Prostate gland (tissue), 2 donors: ENCODE data around the gene IFIT1. TPM values are rescaled to one million over a fixed set of nuclear protein-coding genes. Genes with fewer than 3 reads are reported as not detected.

Experiments
- DNase-seq: peaks from one replicate; pipeline ENCODE4 v3.0.0-alpha.2; 2019; ENCODE audit warnings: low spot score
- H3K27ac ChIP-seq, 2 donors: fragments of 200-600 bp; sonication (generic); 2 replicates each; pipeline ENCODE4 v1.5.1; 2017 to 2019
- H3K27me3 ChIP-seq: fragments of 200-600 bp; sonication (generic); replicated peaks from 2 replicates; pipeline ENCODE4 v1.5.1; 2019; ENCODE audit not compliant: insufficient read depth
- H3K36me3 ChIP-seq, 2 donors: fragments of 200-600 bp; sonication (generic); 1 replicate in 1 of 2; 2 replicates in 1 of 2; pipeline versions ENCODE4 v1.5.1 to v1.8.1; 2017 to 2019
- H3K4me1 ChIP-seq: fragments of 200-600 bp; sonication (generic); replicated peaks from 2 replicates; pipeline ENCODE4 v1.5.1; 2019
- H3K4me3 ChIP-seq, 2 donors: fragments of 200-600 bp; sonication (generic); 2 replicates each; pipeline ENCODE4 v1.5.1; 2017 to 2019
- H3K9me3 ChIP-seq: fragments of 200-600 bp; sonication (generic); 2 replicates; pipeline ENCODE4 v1.5.1; 2017
- POLR2A ChIP-seq: fragments of 450-650 bp; IDR thresholded peaks from one replicate; pipeline ENCODE4 v1.6.1; 2016; ENCODE audit warnings: antibody characterized with exemption, mild to moderate bottlenecking
- POLR2AphosphoS5 ChIP-seq: sonication (generic); formaldehyde crosslinking; IDR thresholded peaks from one replicate; pipeline ENCODE4 v1.6.1; 2017; ENCODE audit warnings: antibody characterized with exemption
- WGBS: methylation state at CpG from one replicate; pipeline ENCODE4 v1.1.5; 2018; 5-methylcytosine and 5-hydroxymethylcytosine counted together
- intact Hi-C: fragments of 100-400 bp; cut with DNase I; formaldehyde crosslinking; loops from one replicate; pipeline ENCODE4 v1.14.2; 2022
- total RNA-seq, 2 donors: library from RNA; depleted of rRNA; stranded (reverse); fragments of >200 nt; gene quantifications; one replicate each; pipeline ENCODE4 v1.1.0, GENCODE V29; 2016
- TF ChIP-seq, protein P1 (sequence below), 4 experiments: fragments of 200-600 bp in 2 of 4; fragments of 450-650 bp in 2 of 4; sonication (generic) in 2 of 4; IDR thresholded peaks; 1 replicate in 3 of 4; 2 replicates in 1 of 4; pipeline ENCODE4 v1.5.1; 2016 to 2019; ENCODE audit warnings: antibody characterized with exemption in 4 of 4, mild to moderate bottlenecking in 2 of 4, moderate library complexity in 2 of 4

Gene IFIT1
- total RNA-seq, 2 donors from 2014 or later = 7.6 to 17.4 TPM

DNA sequence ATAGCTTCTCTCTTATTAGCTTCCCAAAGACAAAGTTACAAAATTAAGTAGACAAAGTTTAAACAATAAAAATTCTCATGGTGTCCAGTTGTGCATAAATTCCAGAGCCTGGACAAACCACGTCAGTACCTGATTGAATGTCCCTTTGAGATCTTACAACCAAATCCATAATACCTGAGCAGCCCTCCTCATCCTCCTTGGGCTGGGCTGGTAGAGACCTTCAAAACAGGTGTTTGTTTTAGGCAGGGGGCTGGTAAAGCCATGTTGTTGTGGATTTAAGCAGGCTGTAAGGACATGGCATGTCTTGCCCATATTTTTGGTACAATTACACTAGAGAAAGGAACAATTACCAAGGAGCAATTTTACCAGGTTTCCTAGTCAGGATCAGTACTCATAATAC, 24.0 kb downstream of the IFIT1 start:
- WGBS = 77% methylated on average over 1 of the region's 1 CpG
- no peak for TF ChIP-seq POLR2A
- TF ChIP-seq, protein P1, sequence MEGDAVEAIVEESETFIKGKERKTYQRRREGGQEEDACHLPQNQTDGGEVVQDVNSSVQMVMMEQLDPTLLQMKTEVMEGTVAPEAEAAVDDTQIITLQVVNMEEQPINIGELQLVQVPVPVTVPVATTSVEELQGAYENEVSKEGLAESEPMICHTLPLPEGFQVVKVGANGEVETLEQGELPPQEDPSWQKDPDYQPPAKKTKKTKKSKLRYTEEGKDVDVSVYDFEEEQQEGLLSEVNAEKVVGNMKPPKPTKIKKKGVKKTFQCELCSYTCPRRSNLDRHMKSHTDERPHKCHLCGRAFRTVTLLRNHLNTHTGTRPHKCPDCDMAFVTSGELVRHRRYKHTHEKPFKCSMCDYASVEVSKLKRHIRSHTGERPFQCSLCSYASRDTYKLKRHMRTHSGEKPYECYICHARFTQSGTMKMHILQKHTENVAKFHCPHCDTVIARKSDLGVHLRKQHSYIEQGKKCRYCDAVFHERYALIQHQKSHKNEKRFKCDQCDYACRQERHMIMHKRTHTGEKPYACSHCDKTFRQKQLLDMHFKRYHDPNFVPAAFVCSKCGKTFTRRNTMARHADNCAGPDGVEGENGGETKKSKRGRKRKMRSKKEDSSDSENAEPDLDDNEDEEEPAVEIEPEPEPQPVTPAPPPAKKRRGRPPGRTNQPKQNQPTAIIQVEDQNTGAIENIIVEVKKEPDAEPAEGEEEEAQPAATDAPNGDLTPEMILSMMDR (IDR thresholded peaks at IDR 0.05) = no peak
- no peak for TF ChIP-seq POLR2AphosphoS5
- no peaks in the 10 kb centered on the region for H3K27me3 ChIP-seq
- peaks cover 4% of the 10 kb centered on the region for H3K4me1 ChIP-seq
- no peaks in the 10 kb centered on the region for H3K9me3 ChIP-seq
- intact Hi-C loops = no loop called here
- no peak for DNase-seq
- H3K4me3 ChIP-seq = no peak overlapping the region
- H3K27ac ChIP-seq = no peak overlapping the region
- H3K36me3 ChIP-seq = no peaks in the 10 kb centered on the region

DNA sequence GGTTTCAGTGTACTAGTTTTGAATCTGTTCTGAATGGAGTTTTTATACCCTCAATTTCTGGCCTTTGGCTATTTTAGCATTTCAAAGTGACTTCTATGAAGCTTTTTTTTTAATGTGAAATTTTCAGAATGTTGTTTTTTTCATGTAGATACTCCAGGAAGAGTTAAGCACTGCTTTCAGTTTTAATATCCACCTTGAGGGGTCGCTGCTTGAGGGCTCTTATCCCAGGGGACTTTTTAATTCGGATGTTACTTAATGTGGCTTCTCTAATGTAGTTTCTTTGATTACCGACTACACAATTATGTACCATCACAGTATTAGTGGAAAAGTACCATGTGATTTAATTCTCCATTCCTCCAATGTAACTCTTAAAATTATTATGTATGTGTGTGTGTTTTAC, 27.1 kb downstream of the IFIT1 start:
- Histone ChIP-seq H3K27ac (no peak overlapping the region), H3K4me1 (no peaks in the 10 kb centered on the region), H3K4me3 (no peak overlapping the region), H3K27me3 (no peaks in the 10 kb centered on the region), H3K9me3 (no peaks in the 10 kb centered on the region), H3K36me3 (no peaks in the 10 kb centered on the region)
- intact Hi-C loops = no loop called here
- DNase-seq = no peak
- WGBS = 52% methylated on average over 3 of the region's 3 CpGs
- TF ChIP-seq, protein P1 (IDR thresholded peaks at IDR 0.05) = peak in 1 of 4 experiments; percentile 30
- no peak for TF ChIP-seq POLR2A

DNA sequence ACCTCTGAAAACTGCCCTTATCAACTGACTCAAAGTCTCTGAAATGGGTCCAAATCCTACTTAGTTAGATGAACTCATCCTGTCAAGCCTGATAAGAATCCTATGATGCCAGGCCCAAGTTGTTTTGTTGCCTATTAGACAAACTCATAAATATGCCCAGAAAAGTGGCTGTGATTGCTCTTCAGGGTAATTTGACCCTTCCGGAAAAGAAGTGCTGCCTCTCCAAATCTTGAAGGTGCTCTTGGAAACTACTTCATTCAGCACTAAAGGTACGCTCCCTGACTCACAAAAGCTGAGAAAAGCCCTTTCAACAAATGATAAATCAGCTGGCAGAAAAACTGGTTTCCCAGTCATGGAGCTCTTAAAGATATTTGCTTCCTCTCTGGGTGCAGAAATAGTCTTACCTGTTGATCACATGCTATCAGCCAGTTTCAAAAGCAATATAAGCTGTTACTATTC, 28.6 kb downstream of the IFIT1 start:
- Histone ChIP-seq H3K27me3 (no peaks in the 10 kb centered on the region), H3K4me3 (no peak overlapping the region), H3K4me1 (no peaks in the 10 kb centered on the region), H3K9me3 (no peaks in the 10 kb centered on the region), H3K27ac (no peak overlapping the region), H3K36me3 (no peaks in the 10 kb centered on the region)
- WGBS = 42% methylated on average over 2 of the region's 2 CpGs
- TF ChIP-seq, protein P1 (IDR thresholded peaks at IDR 0.05) = no peak
- TF ChIP-seq POLR2AphosphoS5 (peak; percentile 60), POLR2A (no peak)
- intact Hi-C loops = loop anchor here (10.0 kb wide), 1 partner anchor 224 kb away; the partner anchor contains the start of gene PANK1
- peak; percentile 41 for DNase-seq

DNA sequence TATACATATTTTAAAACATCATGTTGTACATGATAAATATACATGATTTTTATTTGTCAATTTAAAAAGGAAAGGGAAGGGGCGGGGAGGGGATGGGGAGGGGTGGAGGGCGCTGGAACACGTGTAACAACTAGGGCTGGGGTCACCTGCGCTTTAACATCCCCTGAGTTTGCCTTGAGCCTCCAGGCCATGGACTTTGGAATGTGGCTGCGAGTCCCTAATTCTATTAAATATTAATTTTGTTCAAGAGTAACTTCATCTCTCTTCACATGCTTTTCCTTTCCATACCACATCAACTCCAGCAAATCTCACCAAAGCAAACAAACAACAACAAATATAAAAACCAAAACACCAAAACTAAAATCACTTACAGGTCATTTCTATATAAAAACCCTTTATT, 32.6 kb downstream of the IFIT1 start:
- no peak for DNase-seq
- no peaks in the 10 kb centered on the region for H3K27me3 ChIP-seq
- TF ChIP-seq POLR2A (no peak), POLR2AphosphoS5 (no peak)
- TF ChIP-seq, protein P1 (IDR thresholded peaks at IDR 0.05) = no peak
- H3K9me3 ChIP-seq = no peaks in the 10 kb centered on the region
- intact Hi-C loops = loop anchor here (10.0 kb wide), 1 partner anchor 220 kb away; the partner anchor contains the start of gene PANK1
- H3K27ac ChIP-seq = no peak overlapping the region
- WGBS = 79% methylated on average over 5 of the region's 5 CpGs
- H3K36me3 ChIP-seq = no peaks in the 10 kb centered on the region
- H3K4me1 ChIP-seq = no peaks in the 10 kb centered on the region
- no peak overlapping the region for H3K4me3 ChIP-seq

DNA sequence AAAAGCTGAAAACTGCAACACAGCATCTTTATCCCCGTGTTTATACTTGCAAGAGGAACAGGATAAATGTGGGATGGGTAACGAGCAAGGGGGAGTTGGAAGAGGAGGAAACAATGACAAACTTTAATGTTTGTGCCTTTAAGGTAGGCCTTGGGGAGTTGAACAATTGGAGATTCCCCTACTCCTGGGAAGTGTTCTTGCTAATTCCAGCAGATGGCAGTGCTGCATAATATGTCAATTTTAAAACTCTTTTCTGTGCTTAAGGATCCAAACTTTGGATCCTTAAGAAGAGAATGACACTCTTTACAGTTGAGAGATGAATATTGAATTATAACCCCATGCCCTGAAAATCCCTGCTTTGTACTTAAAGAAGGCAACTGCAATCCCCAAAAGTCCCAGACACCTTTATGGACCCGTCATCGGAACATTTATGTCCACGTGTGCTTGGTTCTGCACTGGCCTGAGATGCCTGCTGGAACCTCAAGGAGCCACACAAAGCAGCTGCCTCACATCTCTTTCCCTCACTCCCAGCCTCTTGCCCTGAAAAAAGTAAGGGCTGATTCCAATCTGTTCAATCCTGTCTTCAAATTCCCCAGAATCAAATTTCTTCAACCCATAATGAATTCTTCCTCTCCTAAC, 33.9 kb downstream of the IFIT1 start:
- Histone ChIP-seq H3K4me3 (no peak overlapping the region), H3K9me3 (no peaks in the 10 kb centered on the region), H3K36me3 (no peaks in the 10 kb centered on the region), H3K27ac (no peak overlapping the region), H3K27me3 (no peaks in the 10 kb centered on the region), H3K4me1 (no peaks in the 10 kb centered on the region)
- intact Hi-C loops = loop anchor here (10.0 kb wide), 1 partner anchor 218 kb away; the partner anchor contains the start of gene PANK1
- TF ChIP-seq, protein P1 (IDR thresholded peaks at IDR 0.05) = peak; percentile 56 to 80 (median 78)
- no peak for TF ChIP-seq POLR2A
- 55% methylated on average over 5 of the region's 5 CpGs for WGBS
- DNase-seq = no peak
